Nephron progenitor cell (in vitro differentiated cells): ENCODE results near the gene POPDC3.

ENCODE experiments used
- DNase-seq: peaks from one replicate; pipeline ENCODE4 v3.0.0; 2021
- H3K27ac Mint-ChIP-seq: 2 replicates; pipeline ENCODE4 v1.8.0; 2021; ENCODE audit warnings: mild to moderate bottlenecking, moderate library complexity, mixed read lengths
- H3K27me3 Mint-ChIP-seq: 2 replicates; pipeline ENCODE4 v1.8.0; 2021; ENCODE audit warnings: mild to moderate bottlenecking, low read depth, mixed read lengths; ENCODE audit not compliant: poor library complexity
- H3K36me3 Mint-ChIP-seq: 2 replicates; pipeline ENCODE4 v1.8.0; 2021; ENCODE audit warnings: low read depth, mixed read lengths
- H3K4me1 Mint-ChIP-seq: 2 replicates; pipeline ENCODE4 v1.8.0; 2021; ENCODE audit warnings: mixed read lengths
- H3K4me3 Mint-ChIP-seq: 2 replicates; pipeline ENCODE4 v1.8.0; 2021; ENCODE audit warnings: mild to moderate bottlenecking, moderate library complexity, mixed read lengths
- H3K9me3 Mint-ChIP-seq: 2 replicates; pipeline ENCODE4 v1.8.0; 2021; ENCODE audit warnings: mild to moderate bottlenecking, moderate library complexity, mixed read lengths
- TF ChIP-seq, protein P1 (sequence below): fragments of 200-600 bp; sonication (generic); IDR thresholded peaks from 2 replicates; pipeline ENCODE4 v1.5.0; 2021; ENCODE audit warnings: antibody characterized with exemption

POPDC3 gene

DNA sequence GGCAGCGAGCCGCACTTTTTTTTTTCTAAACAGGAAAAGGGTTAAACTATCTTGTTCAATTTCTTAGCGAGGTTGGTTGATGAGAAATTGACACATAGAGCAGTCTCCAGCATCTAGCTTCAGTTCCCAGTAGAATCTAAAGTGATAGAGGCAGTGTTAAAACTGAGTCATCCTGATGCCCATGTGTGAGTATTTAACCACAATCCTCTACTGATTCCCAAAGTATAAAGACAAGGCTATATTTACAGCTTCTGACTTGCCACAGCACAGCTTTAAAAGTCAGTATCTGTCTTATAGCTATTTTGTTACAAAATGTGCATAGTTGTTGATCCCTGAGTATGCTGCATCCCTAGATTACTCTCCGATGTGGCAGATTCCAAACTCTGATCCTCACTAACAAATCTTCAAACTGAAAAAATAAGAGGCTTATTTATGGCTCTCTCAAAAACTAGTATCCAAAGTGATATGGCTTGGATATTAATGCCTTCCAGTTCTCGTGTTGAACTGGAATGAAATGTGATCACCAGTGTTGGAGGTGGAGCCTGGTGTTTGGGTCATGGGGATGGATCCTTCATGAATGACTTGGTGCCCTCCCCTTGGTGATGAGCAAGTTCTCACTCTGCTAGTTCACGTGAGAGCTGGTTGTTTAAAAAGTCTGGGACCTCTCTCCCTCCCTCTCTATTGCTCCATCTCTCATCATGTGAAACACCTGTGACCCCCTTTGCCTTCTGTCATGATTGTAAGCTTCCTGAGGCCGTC lies 13.1 kb upstream of the POPDC3 start:
- Mint-ChIP-seq H3K4me1 (no peaks in the 10 kb centered on the region), H3K9me3 (peaks cover 18% of the 10 kb centered on the region)
- no peak for DNase-seq

DNA sequence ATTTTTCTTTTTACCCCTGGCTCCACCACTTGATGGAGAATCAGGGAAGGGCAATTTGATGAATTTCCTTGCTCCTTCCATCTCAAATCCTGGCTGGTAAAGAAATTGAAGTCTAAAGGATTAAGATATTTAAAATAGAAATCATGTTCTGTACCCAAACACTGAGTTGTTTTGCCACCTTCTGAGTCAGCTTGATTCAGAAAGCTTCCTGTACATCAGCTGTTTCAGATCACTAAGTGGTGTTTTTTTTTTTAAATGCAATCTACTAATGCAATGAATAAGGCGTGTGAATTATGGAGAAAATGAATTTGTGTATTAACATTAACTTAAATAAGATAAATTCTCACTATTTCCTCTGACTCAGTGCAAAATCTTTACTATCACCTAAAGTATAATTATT lies 11.5 kb upstream of the POPDC3 start:
- no peak overlapping the region for H3K27ac Mint-ChIP-seq

More for the DNA sequence above, 13.1 kb upstream of the POPDC3 start:
- no peak overlapping the region for H3K4me3 Mint-ChIP-seq
- H3K27ac Mint-ChIP-seq, result no peak overlapping the region
- peaks cover 5% of the 10 kb centered on the region for H3K36me3 Mint-ChIP-seq
- TF ChIP-seq, protein P1, sequence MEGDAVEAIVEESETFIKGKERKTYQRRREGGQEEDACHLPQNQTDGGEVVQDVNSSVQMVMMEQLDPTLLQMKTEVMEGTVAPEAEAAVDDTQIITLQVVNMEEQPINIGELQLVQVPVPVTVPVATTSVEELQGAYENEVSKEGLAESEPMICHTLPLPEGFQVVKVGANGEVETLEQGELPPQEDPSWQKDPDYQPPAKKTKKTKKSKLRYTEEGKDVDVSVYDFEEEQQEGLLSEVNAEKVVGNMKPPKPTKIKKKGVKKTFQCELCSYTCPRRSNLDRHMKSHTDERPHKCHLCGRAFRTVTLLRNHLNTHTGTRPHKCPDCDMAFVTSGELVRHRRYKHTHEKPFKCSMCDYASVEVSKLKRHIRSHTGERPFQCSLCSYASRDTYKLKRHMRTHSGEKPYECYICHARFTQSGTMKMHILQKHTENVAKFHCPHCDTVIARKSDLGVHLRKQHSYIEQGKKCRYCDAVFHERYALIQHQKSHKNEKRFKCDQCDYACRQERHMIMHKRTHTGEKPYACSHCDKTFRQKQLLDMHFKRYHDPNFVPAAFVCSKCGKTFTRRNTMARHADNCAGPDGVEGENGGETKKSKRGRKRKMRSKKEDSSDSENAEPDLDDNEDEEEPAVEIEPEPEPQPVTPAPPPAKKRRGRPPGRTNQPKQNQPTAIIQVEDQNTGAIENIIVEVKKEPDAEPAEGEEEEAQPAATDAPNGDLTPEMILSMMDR, result no peak
- peaks cover 10% of the 10 kb centered on the region for H3K27me3 Mint-ChIP-seq

DNA sequence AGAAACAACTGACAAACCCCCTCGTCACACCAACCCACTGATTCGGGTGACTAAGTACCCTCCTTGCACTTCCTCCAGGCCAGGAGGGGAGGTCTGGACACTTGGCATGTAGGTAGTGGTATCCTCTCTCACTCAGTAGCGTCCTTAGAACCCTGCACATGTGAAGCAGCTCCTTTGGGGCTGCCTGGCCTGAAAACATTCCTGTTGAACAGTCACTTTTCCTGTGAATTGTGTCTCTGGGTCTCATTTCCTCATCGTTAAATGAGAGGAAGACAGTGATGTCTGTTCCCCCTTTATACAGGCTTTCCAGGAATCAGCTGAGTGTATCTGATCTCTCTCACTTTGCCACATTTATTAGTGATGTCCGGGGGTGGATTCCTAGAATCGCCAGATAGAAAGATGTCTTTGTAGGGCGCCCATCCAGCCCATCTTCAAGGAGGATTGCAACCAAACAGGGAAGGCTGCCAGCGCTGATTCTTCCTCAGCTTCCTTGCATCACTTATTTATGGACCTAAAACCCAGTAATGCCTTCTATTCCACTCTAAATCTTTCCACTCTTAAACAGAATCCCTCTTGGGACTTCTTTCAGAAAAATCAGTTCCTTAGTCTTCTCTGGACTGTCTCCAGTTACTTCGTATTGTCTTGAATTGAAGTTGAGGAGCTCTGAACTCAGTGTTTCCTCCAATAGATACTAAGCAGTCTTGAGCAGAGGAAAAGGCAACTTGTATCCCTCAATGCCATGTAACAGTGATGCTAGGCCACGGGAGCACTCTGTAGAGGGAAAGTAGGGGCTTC lies 9.4 kb upstream of the POPDC3 start:
- TF ChIP-seq, protein P1, result no peak
- Mint-ChIP-seq H3K27ac (no peak overlapping the region), H3K4me3 (no peak overlapping the region), H3K9me3 (no peaks in the 10 kb centered on the region), H3K4me1 (no peaks in the 10 kb centered on the region), H3K27me3 (peaks cover 3% of the 10 kb centered on the region), H3K36me3 (no peaks in the 10 kb centered on the region)
- DNase-seq, result no peak

More for the DNA sequence above, 11.5 kb upstream of the POPDC3 start:
- peaks cover 10% of the 10 kb centered on the region for H3K27me3 Mint-ChIP-seq
- peaks cover 4% of the 10 kb centered on the region for H3K9me3 Mint-ChIP-seq
- no peaks in the 10 kb centered on the region for H3K4me1 Mint-ChIP-seq
- H3K36me3 Mint-ChIP-seq, result peaks cover 4% of the 10 kb centered on the region
- no peak overlapping the region for H3K4me3 Mint-ChIP-seq
- no peak for DNase-seq
- TF ChIP-seq, protein P1, result no peak

DNA sequence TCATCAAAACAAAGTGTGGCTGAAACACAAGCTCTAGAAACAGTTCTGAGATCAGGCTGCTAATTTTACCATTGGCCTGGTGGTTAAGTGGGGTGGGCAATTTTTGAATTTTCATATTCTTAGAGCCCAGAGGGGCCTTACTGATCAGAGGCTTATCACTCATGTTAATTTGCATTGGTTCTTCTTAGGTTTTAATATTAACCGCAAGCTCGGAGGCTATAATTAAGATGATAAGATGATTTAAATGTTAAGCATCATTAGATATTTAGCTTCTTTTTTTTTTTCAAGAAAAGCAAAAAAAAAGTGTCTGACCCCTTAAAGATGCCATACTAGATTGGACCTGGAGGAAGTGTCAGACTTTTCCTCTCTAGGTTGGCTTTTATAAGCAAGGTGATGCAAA lies 8.4 kb upstream of the POPDC3 start:
- Mint-ChIP-seq H3K36me3 (no peaks in the 10 kb centered on the region), H3K27me3 (peaks cover 3% of the 10 kb centered on the region), H3K9me3 (no peaks in the 10 kb centered on the region), H3K4me3 (no peak overlapping the region), H3K27ac (no peak overlapping the region), H3K4me1 (no peaks in the 10 kb centered on the region)
- TF ChIP-seq, protein P1, result no peak
- DNase-seq, result no peak

DNA sequence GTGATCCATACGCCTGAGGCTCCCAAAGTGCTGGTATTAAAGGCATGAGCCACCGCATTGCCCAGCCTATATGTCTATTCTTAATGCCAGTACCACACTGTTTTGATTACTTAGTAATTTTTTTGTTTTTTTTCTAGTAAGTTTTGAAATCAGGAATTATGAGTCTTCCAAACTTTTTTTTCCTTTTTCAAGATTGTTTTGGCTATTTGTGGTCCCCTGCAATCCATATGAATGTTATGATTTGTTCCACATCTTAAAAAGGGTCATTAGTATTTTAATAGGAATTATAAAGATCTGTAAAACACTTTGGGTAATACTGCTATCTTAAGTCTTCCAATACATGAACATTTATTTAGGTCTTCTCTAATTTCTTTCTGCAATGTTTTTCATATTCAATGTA lies 6.8 kb upstream of the POPDC3 start:
- H3K27ac Mint-ChIP-seq, result no peak overlapping the region
- peaks cover 12% of the 10 kb centered on the region for H3K27me3 Mint-ChIP-seq
- H3K9me3 Mint-ChIP-seq, result no peaks in the 10 kb centered on the region
- H3K4me3 Mint-ChIP-seq, result no peak overlapping the region
- DNase-seq, result no peak
- H3K4me1 Mint-ChIP-seq, result peaks cover 10% of the 10 kb centered on the region
- no peaks in the 10 kb centered on the region for H3K36me3 Mint-ChIP-seq
- TF ChIP-seq, protein P1, result no peak
